ENCODE measurements around the gene TGFBR3. TPM values are rescaled to one million over a fixed set of nuclear protein-coding genes. Genes with fewer than 3 reads are reported as not detected.

Gene TGFBR3
- total RNA-seq, 1 experiment from 2014 or later = 4.2 TPM

- Mint-ChIP-seq H3K9me3 (no peaks in the 10 kb centered on the region), H3K4me3 (no peak overlapping the region), H3K27me3 (ENCODE audit: low read depth) (no peaks in the 10 kb centered on the region), H3K36me3 (no peaks in the 10 kb centered on the region), H3K4me1 (peaks cover 4% of the 10 kb centered on the region; the same call in 1 of the 2 replicates), H3K27ac (no peak overlapping the region)
- ChIA-PET POLR2A (no interaction called here), CTCF (no interaction called here)
- ATAC-seq = no peak
- DNase-seq (ENCODE audit: low spot score) = no peak
- no peak for TF ChIP-seq CTCF (IDR thresholded peaks at IDR 0.05)
- TF ChIP-seq TEAD4 (CRISPR knock-in tag; IDR thresholded peaks at IDR 0.05) = no peak
- TF ChIP-seq MLX (CRISPR knock-in tag; IDR thresholded peaks at IDR 0.05) = no peak
- no peak for TF ChIP-seq IRF1 (CRISPR knock-in tag; IDR thresholded peaks at IDR 0.05)
- TF ChIP-seq ZNF121 (CRISPR knock-in tag; IDR thresholded peaks at IDR 0.05) = no peak
- TF ChIP-seq STAT6 (CRISPR knock-in tag; conservative IDR thresholded peaks at IDR 0.05; ENCODE audit: low read depth) = no peak
- TF ChIP-seq HMGXB4 (CRISPR knock-in tag; IDR thresholded peaks at IDR 0.05) = no peak
- no peak for TF ChIP-seq KAT7 (CRISPR knock-in tag; IDR thresholded peaks at IDR 0.05; ENCODE audit: borderline replicate concordance)
- no peak for TF ChIP-seq GABPB1 (CRISPR knock-in tag; IDR thresholded peaks at IDR 0.05)
- no peak for TF ChIP-seq HMGA2 (CRISPR knock-in tag; IDR thresholded peaks at IDR 0.05)
- no peak for TF ChIP-seq USF2 (CRISPR knock-in tag; IDR thresholded peaks at IDR 0.05)
These were observed 9.0 kb downstream of the TGFBR3 start for GRCh38 chr1:91876781-91877573.

GRCh38 chr1:91876040-91876470, 9.9 kb downstream of the TGFBR3 start:
- H3K4me1 Mint-ChIP-seq = peaks cover 4% of the 10 kb centered on the region; the same call in 1 of the 2 replicates
- ChIA-PET CTCF (no interaction called here), POLR2A (no interaction called here)
- no peak for DNase-seq (ENCODE audit: low spot score)
- no peaks in the 10 kb centered on the region for H3K9me3 Mint-ChIP-seq
- no peak overlapping the region for H3K27ac Mint-ChIP-seq
- H3K27me3 Mint-ChIP-seq (ENCODE audit: low read depth) = no peaks in the 10 kb centered on the region
- H3K36me3 Mint-ChIP-seq = no peaks in the 10 kb centered on the region
- no peak for ATAC-seq
- H3K4me3 Mint-ChIP-seq = no peak overlapping the region
- TF ChIP-seq ATF3 (CRISPR knock-in tag; conservative IDR thresholded peaks at IDR 0.05) (no peak), PREB (CRISPR knock-in tag; IDR thresholded peaks at IDR 0.05; ENCODE audit: borderline replicate concordance) (no peak), FOXP1 (CRISPR knock-in tag; IDR thresholded peaks at IDR 0.05; ENCODE audit: borderline replicate concordance) (no peak), GTF2I (CRISPR knock-in tag; conservative IDR thresholded peaks at IDR 0.05) (no peak), IRF2 (CRISPR knock-in tag; IDR thresholded peaks at IDR 0.05; ENCODE audit: borderline replicate concordance, low read depth) (no peak), AR (CRISPR knock-in tag; IDR thresholded peaks at IDR 0.05) (no peak), OVOL2 (CRISPR knock-in tag; IDR thresholded peaks at IDR 0.05; ENCODE audit: borderline replicate concordance) (no peak)
